ENCODE data around the gene FOXP4.

- no peak for TF ChIP-seq CTCF (IDR thresholded peaks at IDR 0.05)
- TF ChIP-seq POLR2A (IDR thresholded peaks at IDR 0.05): no peak
- no peak for TF ChIP-seq POLR2AphosphoS5 (IDR thresholded peaks at IDR 0.05)
These were observed 98.2 kb downstream of the FOXP4 start for GRCh38 chr6:41644297-41644879.

Data from breast epithelium (tissue), 3 donors.